ENCODE data around the gene METTL1. TPM values are rescaled to one million over a fixed set of nuclear protein-coding genes. Genes with fewer than 3 reads are reported as not detected.
A peak's percentile ranks its signal among the peaks of the same experiment; 100 is the strongest.

Gene METTL1
- total and polyA plus RNA-seq, 11 donors = 0.95 to 28.5 (median 7.9) TPM

- intact Hi-C loops (cut with DNase I) = no loop called here
- 37 to 63% (median 47%) methylated on average over 5 of the region's 5 CpGs for WGBS, 4 donors
- no peaks in the 10 kb centered on the region for H3K27me3 ChIP-seq
- peaks cover 0 to 56% (median 42%) of the 10 kb centered on the region in 9 donors for H3K36me3 ChIP-seq
- no peaks in the 10 kb centered on the region for H3K9me3 ChIP-seq
- DNase-seq = peak in 4 of 5 donors; percentile 63 to 81 (median 66)
- no peak overlapping the region for H3K4me3 ChIP-seq
- peak overlapping the region; percentile 35 to 87 (median 70) for H3K27ac ChIP-seq
- peak; percentile 78 to 89 (median 84) for ATAC-seq
- no peak for TF ChIP-seq POLR2A (IDR thresholded peaks at IDR 0.05)
- no peak for TF ChIP-seq CTCF (IDR thresholded peaks at IDR 0.05)
- H3K4me1 ChIP-seq = peaks cover 7 to 56% (median 46%) of the 10 kb centered on the region in 12 donors
These were observed 44.9 kb upstream of the METTL1 start for GRCh38 chr12:57816855-57817151.

- Histone ChIP-seq H3K4me3 (no peak overlapping the region), H3K36me3 (peaks cover 0 to 56% (median 42%) of the 10 kb centered on the region in 9 donors), H3K27me3 (no peaks in the 10 kb centered on the region), H3K9me3 (no peaks in the 10 kb centered on the region), H3K4me1 (peaks cover 7 to 54% (median 44%) of the 10 kb centered on the region in 12 donors), H3K27ac (peak overlapping the region; percentile 35 to 76 (median 69))
- no peak for TF ChIP-seq CTCF (IDR thresholded peaks at IDR 0.05)
- TF ChIP-seq POLR2A (IDR thresholded peaks at IDR 0.05) = no peak
- intact Hi-C loops (cut with DNase I) = no loop called here
- 37 to 69% (median 46%) methylated on average over 2 to 3 of the region's 3 CpGs for WGBS, 4 donors
- ATAC-seq = no peak
- no peak for DNase-seq
These were observed 44.3 kb upstream of the METTL1 start for GRCh38 chr12:57816001-57816854.

GRCh38 chr12:57815177-57816000, 43.5 kb upstream of the METTL1 start:
- Histone ChIP-seq H3K9me3 (no peaks in the 10 kb centered on the region), H3K4me1 (peaks cover 7 to 54% (median 44%) of the 10 kb centered on the region in 12 donors), H3K27ac (peak overlapping the region; percentile 35 to 76 (median 69)), H3K27me3 (no peaks in the 10 kb centered on the region), H3K4me3 (no peak overlapping the region), H3K36me3 (peaks cover 0 to 59% (median 42%) of the 10 kb centered on the region in 9 donors)
- ATAC-seq (no peak), DNase-seq (no peak)
- no peak for TF ChIP-seq POLR2A (IDR thresholded peaks at IDR 0.05)
- TF ChIP-seq CTCF (IDR thresholded peaks at IDR 0.05) = no peak
- 85 to 88% (median 86%) methylated on average over 11 to 13 of the region's 13 CpGs for WGBS, 4 donors
- intact Hi-C loops (cut with DNase I) = no loop called here

All from heart left ventricle (tissue), 16 donors.